Left renal pelvis (tissue), 4 donors: ENCODE measurements around the gene EDN2. TPM values are rescaled to one million over a fixed set of nuclear protein-coding genes. Genes with fewer than 3 reads are reported as not detected.

ENCODE experiments used
- polyA plus RNA-seq, 4 donors: library from polyadenylated mRNA; unstranded; fragments of 120-200 nt; gene quantifications; one replicate each; pipeline ENCODE4 v1.2.1, GENCODE V29; 2013; ENCODE audit not compliant: insufficient read length in 4 of 4

Gene EDN2
- polyA plus RNA-seq, 4 donors: 0.11 to 6.6 (median 1.8) TPM

Other genes with a start within 250 kb of the EDN2 start
- gene SCMH1, start 242.4 kb downstream of the EDN2 start, polyA plus RNA-seq: 10 to 100 TPM; 36.5 to 51.5 (median 40.9) TPM
- gene FOXO6, start 123.2 kb downstream of the EDN2 start, polyA plus RNA-seq: 1 to 10 TPM; 1.4 to 3.0 (median 2.3) TPM